Activated naive CD4-positive, alpha-beta T cell (primary cell): ENCODE data around the gene MYO7B.

Experiments used
- DNase-seq, 4 experiments: peaks; one replicate each; lab custom pipeline; 2025; lab: John Stamatoyannopoulos, UW

The MYO7B gene

GRCh38 chr2:127650041-127650784 lies 114.7 kb downstream of the MYO7B start:
- no peak for DNase-seq

GRCh38 chr2:127650785-127651380 lies 115.4 kb downstream of the MYO7B start:
- DNase-seq: no peak

- DNase-seq: no peak
These were observed 115.9 kb downstream of the MYO7B start for GRCh38 chr2:127651381-127651809.

- DNase-seq: no peak
These were observed 116.6 kb downstream of the MYO7B start for GRCh38 chr2:127651971-127652550.

- no peak for DNase-seq
These were observed 117.4 kb downstream of the MYO7B start for GRCh38 chr2:127652786-127653357.

- DNase-seq: no peak
These were observed 118.1 kb downstream of the MYO7B start for GRCh38 chr2:127653421-127654083.

- no peak for DNase-seq
These were observed 118.8 kb downstream of the MYO7B start for GRCh38 chr2:127654084-127654837.

- no peak for DNase-seq
These were observed 119.3 kb downstream of the MYO7B start for GRCh38 chr2:127654838-127655175.

- no peak for DNase-seq
These were observed 120.0 kb downstream of the MYO7B start for GRCh38 chr2:127655209-127656073.

GRCh38 chr2:127656569-127657231 lies 121.2 kb downstream of the MYO7B start:
- DNase-seq: no peak

- DNase-seq: no peak
These were observed 121.7 kb downstream of the MYO7B start for GRCh38 chr2:127657232-127657595.

- no peak for DNase-seq
These were observed 122.7 kb downstream of the MYO7B start for GRCh38 chr2:127658146-127658545.

GRCh38 chr2:127658641-127659407 lies 123.3 kb downstream of the MYO7B start:
- no peak for DNase-seq

GRCh38 chr2:127659408-127660290 lies 124.2 kb downstream of the MYO7B start:
- DNase-seq: no peak

GRCh38 chr2:127660291-127660578 lies 124.8 kb downstream of the MYO7B start:
- no peak for DNase-seq

- DNase-seq: no peak
These were observed 125.7 kb downstream of the MYO7B start for GRCh38 chr2:127661072-127661649.

GRCh38 chr2:127661949-127662510 lies 126.5 kb downstream of the MYO7B start:
- DNase-seq: no peak

GRCh38 chr2:127662937-127663565 lies 127.6 kb downstream of the MYO7B start:
- no peak for DNase-seq
